DMS114 treated with DMSO at 0.1 percent for 48 hours (cell line): ENCODE measurements around the gene TMEM107.
A peak's percentile ranks its signal among the peaks of the same experiment; 100 is the strongest.

ENCODE experiments used
- DNase-seq: peaks from one replicate; lab custom pipeline; 2025; ENCODE audit not compliant: unreplicated experiment; lab: John Stamatoyannopoulos, UW

TMEM107 gene

GRCh38 chr17:8151641-8152111 is 24.5 kb downstream of the TMEM107 start:
- DNase-seq: no peak

GRCh38 chr17:8151120-8151640 is 25.0 kb downstream of the TMEM107 start:
- DNase-seq: peak; percentile 62

GRCh38 chr17:8150194-8151119 is 25.7 kb downstream of the TMEM107 start:
- DNase-seq: no peak

- no peak for DNase-seq
Observed at GRCh38 chr17:8149419-8150193, 26.6 kb downstream of the TMEM107 start.

GRCh38 chr17:8148560-8148959 is 27.6 kb downstream of the TMEM107 start:
- DNase-seq: no peak

- DNase-seq: no peak
Observed at GRCh38 chr17:8147805-8148404, 28.3 kb downstream of the TMEM107 start.

GRCh38 chr17:8147141-8147804 is 28.9 kb downstream of the TMEM107 start:
- DNase-seq: no peak

- DNase-seq: no peak
Observed at GRCh38 chr17:8146381-8147140, 29.6 kb downstream of the TMEM107 start.

GRCh38 chr17:8145811-8146210 is 30.4 kb downstream of the TMEM107 start:
- DNase-seq: no peak

- DNase-seq: no peak
Observed at GRCh38 chr17:8144401-8145231, 31.6 kb downstream of the TMEM107 start.

GRCh38 chr17:8143581-8144400 is 32.4 kb downstream of the TMEM107 start:
- DNase-seq: no peak

- no peak for DNase-seq
Observed at GRCh38 chr17:8142887-8143580, 33.1 kb downstream of the TMEM107 start.

GRCh38 chr17:8142158-8142886 is 33.9 kb downstream of the TMEM107 start:
- no peak for DNase-seq

- no peak for DNase-seq
Observed at GRCh38 chr17:8141741-8142140, 34.4 kb downstream of the TMEM107 start.

- DNase-seq: no peak
Observed at GRCh38 chr17:8141045-8141444, 35.1 kb downstream of the TMEM107 start.

- DNase-seq: no peak
Observed at GRCh38 chr17:8140065-8141029, 35.8 kb downstream of the TMEM107 start.
